Mucosa of rectum (tissue), 2 donors: ENCODE measurements around the gene ATF7IP2.

ENCODE experiments used
- H3K27ac ChIP-seq, 2 donors: one replicate each; pipeline ENCODE4 v1.7.0; 2013; ENCODE audit warnings: inconsistent platforms in 2 of 2, low read depth in 2 of 2, low read length in 2 of 2
- H3K27me3 ChIP-seq, 2 donors: one replicate each; pipeline ENCODE4 v1.7.0; 2013; ENCODE audit warnings: low read length in 2 of 2; ENCODE audit not compliant: control insufficient read depth in 2 of 2, insufficient read depth in 2 of 2
- H3K36me3 ChIP-seq, 2 donors: one replicate each; pipeline ENCODE4 v1.7.0; 2013; ENCODE audit warnings: low read length in 2 of 2; ENCODE audit not compliant: control insufficient read depth in 2 of 2, insufficient read depth in 2 of 2
- H3K4me1 ChIP-seq, 2 donors: one replicate each; pipeline ENCODE4 v1.7.0; 2013; ENCODE audit warnings: low read length in 2 of 2, mild to moderate bottlenecking in 1 of 2; ENCODE audit not compliant: control insufficient read depth in 2 of 2, insufficient read depth in 2 of 2
- H3K4me3 ChIP-seq, 2 donors: one replicate each; pipeline ENCODE4 v1.7.0; 2013; ENCODE audit warnings: low read length in 2 of 2
- H3K9ac ChIP-seq, 2 donors: one replicate each; pipeline ENCODE4 v1.7.0; 2013; ENCODE audit warnings: low read length in 2 of 2, low read depth in 1 of 2, mild to moderate bottlenecking in 1 of 2
- H3K9me3 ChIP-seq, 2 donors: one replicate each; pipeline ENCODE4 v1.7.0; 2013; ENCODE audit warnings: low read length in 2 of 2; ENCODE audit not compliant: control insufficient read depth in 2 of 2
- donor health status: healthy.
- donor health status: Normal muscosa, but diverticular disease.

ATF7IP2 gene

DNA sequence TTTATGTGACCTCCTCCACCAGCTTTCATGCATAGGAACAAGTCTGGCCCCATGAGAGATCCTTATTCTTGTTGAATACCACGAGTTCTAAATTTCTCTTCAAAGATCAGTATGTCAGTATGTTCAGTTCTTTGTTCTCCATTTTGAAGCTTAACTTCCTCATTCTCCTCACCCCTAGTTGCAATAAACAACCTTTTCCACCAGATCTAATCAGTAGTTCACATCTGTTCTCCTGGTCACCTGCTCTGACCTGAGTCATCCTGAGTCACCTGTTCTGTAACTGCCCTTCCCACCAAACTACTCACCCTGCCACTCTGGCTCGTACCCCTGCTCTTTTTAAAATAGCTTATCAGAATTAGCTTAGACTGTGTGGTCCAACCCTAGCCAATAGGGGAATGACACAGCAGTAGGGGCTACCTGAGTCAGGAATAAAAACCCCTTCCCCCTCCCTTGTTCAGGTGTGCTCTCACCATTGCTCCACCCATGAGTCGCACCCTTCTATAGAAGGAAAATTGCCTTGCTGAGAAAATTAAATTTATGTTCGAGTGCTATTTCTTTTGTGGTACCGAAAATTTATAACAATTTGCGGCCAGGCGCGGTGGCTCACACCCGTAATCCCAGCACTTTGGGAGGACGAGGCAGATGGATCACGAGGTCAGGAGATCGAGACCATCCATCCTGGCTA lies 100.0 kb downstream of the ATF7IP2 start:
- peaks cover 0 to 3% of the 10 kb centered on the region in 2 donors for H3K36me3 ChIP-seq

DNA sequence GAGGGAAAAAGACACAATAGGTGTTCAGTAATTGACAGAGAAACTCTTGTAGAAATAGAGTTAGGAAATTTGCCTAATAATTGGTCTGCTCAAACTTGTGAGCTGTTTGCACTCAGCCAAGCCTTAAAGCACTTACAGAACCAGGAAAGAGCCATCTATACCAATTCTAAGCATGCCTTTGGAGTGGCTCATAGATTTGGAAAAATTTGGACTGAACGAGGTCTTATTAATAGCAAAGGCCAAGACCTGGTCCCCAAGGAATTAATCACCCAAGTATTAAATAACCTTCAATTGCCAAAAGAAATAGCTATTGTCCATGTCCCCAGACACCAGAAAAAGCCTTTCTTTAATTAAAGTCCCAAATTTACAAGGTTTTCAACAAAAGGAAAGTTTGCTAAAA lies 104.3 kb downstream of the ATF7IP2 start:
- H3K36me3 ChIP-seq = no peaks in the 10 kb centered on the region
- H3K27ac ChIP-seq = no peak overlapping the region
- H3K9me3 ChIP-seq = no peaks in the 10 kb centered on the region
- no peaks in the 10 kb centered on the region for H3K27me3 ChIP-seq
- no peak overlapping the region for H3K4me3 ChIP-seq
- no peak overlapping the region for H3K9ac ChIP-seq
- no peaks in the 10 kb centered on the region for H3K4me1 ChIP-seq

More for the DNA sequence above, 100.0 kb downstream of the ATF7IP2 start:
- Histone ChIP-seq H3K27ac (no peak overlapping the region), H3K4me3 (no peak overlapping the region), H3K27me3 (no peaks in the 10 kb centered on the region), H3K4me1 (no peaks in the 10 kb centered on the region), H3K9ac (no peak overlapping the region), H3K9me3 (no peaks in the 10 kb centered on the region)

DNA sequence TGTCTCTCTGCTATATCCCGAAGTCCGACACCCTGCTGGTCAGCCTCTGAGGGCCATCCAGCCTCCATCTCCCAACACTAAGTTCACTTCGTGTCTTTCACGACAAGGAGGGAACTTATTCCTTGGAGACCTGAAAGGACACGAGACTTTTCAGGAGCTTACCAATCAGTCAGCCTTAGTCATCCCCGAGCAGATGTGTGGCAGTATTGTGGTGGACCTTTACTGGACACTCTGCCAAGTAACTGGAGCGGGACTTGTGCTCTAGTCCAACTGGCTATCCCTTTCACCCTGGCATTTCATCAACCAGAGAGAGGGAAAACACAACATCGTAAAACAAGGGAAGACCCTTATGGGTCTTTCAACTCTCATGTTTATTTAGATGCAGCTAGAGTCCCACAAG lies 107.4 kb downstream of the ATF7IP2 start:
- Histone ChIP-seq H3K4me1 (no peaks in the 10 kb centered on the region), H3K4me3 (no peak overlapping the region), H3K27me3 (no peaks in the 10 kb centered on the region), H3K36me3 (no peaks in the 10 kb centered on the region), H3K9ac (no peak overlapping the region), H3K27ac (no peak overlapping the region), H3K9me3 (no peaks in the 10 kb centered on the region)

DNA sequence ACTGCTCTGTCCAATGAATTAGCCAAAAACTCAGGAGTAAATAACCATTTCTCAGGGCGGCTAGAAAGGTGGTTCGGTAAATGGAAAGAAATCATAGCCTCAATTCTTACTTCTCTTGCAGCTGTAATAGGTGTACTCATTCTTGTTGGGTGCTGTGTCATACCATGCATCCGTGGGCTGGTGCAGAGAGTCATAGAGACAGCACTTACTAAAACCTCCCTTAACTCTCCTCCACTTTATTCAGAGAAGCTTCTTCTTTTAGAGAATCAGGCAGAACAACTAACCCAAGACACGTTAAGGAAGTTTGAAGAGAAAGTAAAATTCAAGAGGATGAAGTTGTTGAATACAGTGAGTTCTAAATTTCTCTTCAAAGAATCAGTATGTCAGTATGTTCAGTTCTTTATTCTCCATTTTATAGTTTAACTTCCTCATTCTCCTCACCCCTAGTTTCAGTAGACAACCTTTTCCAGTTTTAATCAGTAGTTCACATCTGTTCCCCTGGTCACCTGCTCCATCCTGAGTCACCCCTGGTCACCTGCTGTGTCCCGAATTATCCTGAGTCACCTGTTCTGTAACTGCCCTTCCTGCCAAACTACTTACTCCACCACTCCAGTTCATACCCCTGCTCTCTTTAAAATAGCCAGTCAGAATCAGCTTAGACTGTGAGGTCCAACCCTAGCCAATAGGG lies 108.6 kb downstream of the ATF7IP2 start:
- no peaks in the 10 kb centered on the region for H3K4me1 ChIP-seq
- H3K27me3 ChIP-seq = no peaks in the 10 kb centered on the region
- no peak overlapping the region for H3K9ac ChIP-seq

DNA sequence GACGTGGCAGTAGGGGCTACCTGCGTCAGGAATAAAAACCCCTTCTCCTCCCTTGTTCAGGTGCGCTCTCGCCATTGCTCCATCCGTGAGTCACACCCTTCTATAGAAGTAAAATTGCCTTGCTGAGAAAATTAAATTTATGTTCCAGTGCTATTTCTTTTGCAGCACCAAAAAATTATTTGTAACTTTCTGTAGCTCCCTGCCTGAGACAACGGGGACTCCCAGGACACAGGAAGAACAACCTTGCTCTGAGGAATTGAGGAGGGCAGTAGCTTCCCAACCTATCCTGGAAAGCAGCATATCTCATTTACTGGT lies 109.1 kb downstream of the ATF7IP2 start:
- no peaks in the 10 kb centered on the region for H3K36me3 ChIP-seq
- no peaks in the 10 kb centered on the region for H3K4me1 ChIP-seq

More for the DNA sequence above, 108.6 kb downstream of the ATF7IP2 start:
- H3K9me3 ChIP-seq = no peaks in the 10 kb centered on the region
- H3K4me3 ChIP-seq = no peak overlapping the region
- no peak overlapping the region for H3K27ac ChIP-seq
- no peaks in the 10 kb centered on the region for H3K36me3 ChIP-seq

DNA sequence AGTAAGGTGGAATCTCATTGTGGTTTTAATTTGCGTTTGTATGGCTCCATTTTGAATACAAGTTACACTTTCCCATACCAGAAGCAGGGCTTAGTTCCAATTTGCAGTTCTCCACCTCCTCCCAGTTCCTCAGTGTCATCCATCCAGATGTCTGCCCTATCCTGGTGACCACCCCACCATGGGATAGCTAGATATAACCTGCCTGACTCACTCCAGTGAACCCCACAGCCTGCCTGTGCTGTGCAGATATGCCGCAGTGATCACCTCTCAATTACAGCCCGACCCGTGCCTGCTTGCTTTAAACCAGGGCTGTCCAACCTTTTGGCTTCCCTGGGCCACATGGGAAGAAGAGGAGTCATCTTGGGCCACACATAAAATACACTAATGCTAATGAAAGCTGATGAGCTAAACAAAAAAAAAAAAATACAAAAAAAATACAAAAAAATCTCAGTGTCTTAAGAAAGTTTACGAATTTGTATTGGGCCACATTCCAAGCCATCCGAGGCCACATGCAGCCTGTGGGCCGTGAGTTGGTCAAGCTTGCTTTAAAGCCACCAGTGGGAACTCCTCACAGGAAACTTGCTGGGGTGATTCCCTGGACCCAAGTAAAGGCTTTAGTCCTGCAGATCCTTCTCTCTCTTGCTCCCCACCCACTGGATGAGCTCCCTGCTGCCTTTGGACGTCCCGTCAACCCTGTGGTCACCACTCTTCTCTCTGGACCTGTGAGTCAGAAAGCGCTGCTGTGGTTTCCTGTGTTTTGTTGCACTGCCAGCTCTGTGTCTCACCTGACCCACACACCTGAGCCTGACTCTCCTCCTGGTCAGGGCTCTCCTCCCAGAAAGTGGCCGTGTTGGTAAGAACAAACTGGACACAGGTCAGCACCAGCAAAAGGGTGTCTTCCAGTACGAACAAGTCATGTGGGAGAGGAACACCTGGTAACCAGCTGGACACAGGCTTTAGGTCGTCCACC lies 111.6 kb downstream of the ATF7IP2 start:
- no peaks in the 10 kb centered on the region for H3K4me1 ChIP-seq
- H3K9ac ChIP-seq = no peak overlapping the region
- no peaks in the 10 kb centered on the region for H3K36me3 ChIP-seq
- H3K4me3 ChIP-seq = no peak overlapping the region
- H3K9me3 ChIP-seq = no peaks in the 10 kb centered on the region
- H3K27ac ChIP-seq = no peak overlapping the region
- H3K27me3 ChIP-seq = no peaks in the 10 kb centered on the region

More for the DNA sequence above, 109.1 kb downstream of the ATF7IP2 start:
- no peaks in the 10 kb centered on the region for H3K9me3 ChIP-seq
- H3K9ac ChIP-seq = no peak overlapping the region
- no peak overlapping the region for H3K4me3 ChIP-seq
- no peaks in the 10 kb centered on the region for H3K27me3 ChIP-seq
- no peak overlapping the region for H3K27ac ChIP-seq

DNA sequence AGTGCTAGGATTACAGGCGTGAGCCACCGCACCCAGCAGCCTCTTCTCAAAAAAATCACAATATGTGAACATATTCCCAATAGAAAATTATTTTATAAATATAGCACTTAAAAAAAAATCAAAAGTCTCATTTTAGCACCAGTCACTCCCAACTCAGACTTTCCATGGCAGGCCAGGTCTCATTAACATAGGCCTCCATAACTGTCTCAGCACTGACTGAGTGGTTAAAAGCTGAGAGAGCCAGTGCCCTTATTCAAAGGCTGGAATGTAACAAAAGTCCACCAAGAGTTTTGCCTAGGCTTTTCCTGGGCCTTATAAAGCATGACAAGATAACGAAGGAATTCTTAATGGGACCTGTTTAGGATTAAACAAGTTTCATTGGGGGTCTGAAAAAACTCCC lies 114.7 kb downstream of the ATF7IP2 start:
- Histone ChIP-seq H3K36me3 (no peaks in the 10 kb centered on the region), H3K9me3 (no peaks in the 10 kb centered on the region)

DNA sequence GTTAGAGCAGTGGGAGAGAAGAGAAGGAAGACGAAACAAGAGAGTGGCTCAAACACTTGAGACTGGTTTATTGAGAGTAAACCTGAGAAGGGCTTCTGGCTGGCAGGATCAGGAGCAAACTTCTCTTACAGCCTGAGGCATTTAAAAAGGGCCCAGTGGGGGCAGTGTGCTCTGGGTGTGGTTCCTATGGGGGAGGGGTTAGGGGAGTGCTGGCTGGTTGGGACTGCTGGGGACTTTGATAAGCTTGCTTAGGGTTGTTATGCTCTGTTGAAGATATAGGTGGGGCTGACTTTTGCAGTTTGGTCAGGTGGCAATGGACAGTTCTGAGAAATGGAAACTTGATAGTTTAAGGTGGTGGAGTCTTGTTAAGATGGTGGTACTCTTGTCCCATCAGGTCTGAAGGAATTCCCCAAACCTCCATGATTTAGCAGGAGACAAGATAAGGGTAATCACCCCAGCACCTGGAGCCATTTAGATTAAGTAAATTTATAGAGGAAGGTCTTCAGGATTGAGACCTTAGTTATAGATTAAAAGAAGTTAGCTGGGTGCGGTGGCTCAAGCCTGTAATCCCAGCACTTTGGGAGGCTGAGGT lies 115.3 kb downstream of the ATF7IP2 start:
- Histone ChIP-seq H3K27me3 (no peaks in the 10 kb centered on the region), H3K9me3 (no peaks in the 10 kb centered on the region), H3K27ac (no peak overlapping the region), H3K9ac (no peak overlapping the region), H3K4me1 (no peaks in the 10 kb centered on the region), H3K4me3 (no peak overlapping the region), H3K36me3 (no peaks in the 10 kb centered on the region)

More for the DNA sequence above, 114.7 kb downstream of the ATF7IP2 start:
- Histone ChIP-seq H3K27me3 (no peaks in the 10 kb centered on the region), H3K4me1 (no peaks in the 10 kb centered on the region), H3K9ac (no peak overlapping the region), H3K27ac (no peak overlapping the region), H3K4me3 (no peak overlapping the region)

DNA sequence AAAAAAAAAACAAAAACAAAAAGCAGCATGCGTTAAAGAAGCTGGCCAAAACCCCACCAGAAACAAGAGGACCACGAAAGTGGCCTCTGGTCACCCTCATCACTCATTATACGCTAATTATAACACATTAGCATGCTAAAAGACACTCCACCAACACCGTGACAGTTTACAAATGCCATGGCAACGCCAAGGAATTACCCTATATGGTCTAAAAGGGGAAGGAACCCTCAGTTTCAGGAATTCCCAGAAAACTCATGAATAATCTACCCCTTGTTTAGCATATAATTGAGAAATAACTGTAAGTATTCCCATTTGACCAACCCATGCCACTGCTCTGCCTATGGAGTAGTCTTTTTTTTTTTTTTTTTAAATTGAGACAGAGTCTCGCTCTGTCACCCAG lies 116.9 kb downstream of the ATF7IP2 start:
- no peak overlapping the region for H3K4me3 ChIP-seq

More for the DNA sequence above, 116.9 kb downstream of the ATF7IP2 start:
- H3K27ac ChIP-seq = no peak overlapping the region
- H3K9me3 ChIP-seq = no peaks in the 10 kb centered on the region
- no peaks in the 10 kb centered on the region for H3K27me3 ChIP-seq
- no peaks in the 10 kb centered on the region for H3K4me1 ChIP-seq
- no peaks in the 10 kb centered on the region for H3K36me3 ChIP-seq
- no peak overlapping the region for H3K9ac ChIP-seq
